Mesothelial cell of epicardium (in vitro differentiated cells): ENCODE data around the gene SETBP1. TPM values are rescaled to one million over a fixed set of nuclear protein-coding genes. Genes with fewer than 3 reads are reported as not detected.

Experiments
- DNase-seq, 2 experiments: peaks; one replicate each; pipeline ENCODE4 v3.0.0; 2021; ENCODE audit warnings: low spot score in 2 of 2; ENCODE audit not compliant: unreplicated experiment in 2 of 2
- H3K27ac Mint-ChIP-seq: 2 replicates; pipeline ENCODE4 v1.8.0; 2021; ENCODE audit warnings: mixed read lengths
- H3K27me3 Mint-ChIP-seq: 2 replicates; pipeline ENCODE4 v1.8.0; 2021; ENCODE audit warnings: low read depth, mixed read lengths
- H3K36me3 Mint-ChIP-seq: 2 replicates; pipeline ENCODE4 v1.8.0; 2021; ENCODE audit warnings: mixed read lengths
- H3K4me1 Mint-ChIP-seq: 2 replicates; pipeline ENCODE4 v1.8.0; 2021; ENCODE audit warnings: mixed read lengths
- H3K4me3 Mint-ChIP-seq: 2 replicates; pipeline ENCODE4 v1.8.0; 2021; ENCODE audit warnings: mild to moderate bottlenecking, moderate library complexity, mixed read lengths
- H3K9me3 Mint-ChIP-seq: 2 replicates; pipeline ENCODE4 v1.8.0; 2021; ENCODE audit warnings: mixed read lengths
- total RNA-seq: library from RNA; stranded (reverse); gene quantifications from 3 replicates; pipeline ENCODE4 v1.2.1, GENCODE V29; 2021
- TF ChIP-seq, protein P1 (sequence below): fragments of 200-600 bp; sonication (generic); IDR thresholded peaks from one replicate; pipeline ENCODE4 v1.5.0; 2021; ENCODE audit warnings: antibody characterized with exemption; ENCODE audit not compliant: unreplicated experiment

The SETBP1 gene
- total RNA-seq, 1 donor from 2014 or later: 47.7 TPM

DNA sequence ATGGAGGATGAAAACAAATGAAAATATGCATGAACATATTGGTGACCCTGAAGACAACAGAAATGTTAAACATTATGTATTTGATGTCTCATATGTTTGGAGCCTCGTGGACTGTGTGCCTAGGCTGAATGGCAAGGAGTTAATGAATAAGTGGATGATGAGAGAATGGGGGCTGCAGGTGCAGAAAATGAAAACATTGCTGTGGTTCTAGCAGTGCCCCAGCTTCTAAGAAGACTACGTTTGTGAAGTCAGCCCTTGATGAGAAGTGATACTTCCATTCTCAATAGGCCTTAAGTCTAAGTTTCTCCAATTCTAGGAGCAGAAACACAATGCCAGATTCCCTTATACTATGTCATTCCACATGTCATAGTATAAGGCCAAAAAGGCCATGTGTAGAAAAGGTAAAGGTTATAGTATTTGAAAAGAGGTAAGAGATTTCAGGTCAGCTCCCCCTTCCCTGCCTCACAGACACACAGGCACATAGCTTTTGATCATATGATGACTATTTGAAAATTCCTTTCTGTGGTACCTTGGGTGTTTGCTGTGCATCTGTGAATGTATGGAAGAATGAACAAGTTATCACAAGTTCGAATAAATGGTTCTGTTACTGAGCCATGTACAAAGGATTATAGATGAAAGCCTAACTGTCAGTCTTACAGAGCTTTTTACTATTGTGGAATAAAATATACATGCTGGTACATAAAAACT, 280.8 kb downstream of the SETBP1 start:
- H3K4me3 Mint-ChIP-seq: no peak overlapping the region
- no peaks in the 10 kb centered on the region for H3K9me3 Mint-ChIP-seq
- H3K36me3 Mint-ChIP-seq: peaks cover 14% of the 10 kb centered on the region
- DNase-seq: no peak
- no peaks in the 10 kb centered on the region for H3K27me3 Mint-ChIP-seq
- peaks cover 10% of the 10 kb centered on the region for H3K4me1 Mint-ChIP-seq
- TF ChIP-seq, protein P1, sequence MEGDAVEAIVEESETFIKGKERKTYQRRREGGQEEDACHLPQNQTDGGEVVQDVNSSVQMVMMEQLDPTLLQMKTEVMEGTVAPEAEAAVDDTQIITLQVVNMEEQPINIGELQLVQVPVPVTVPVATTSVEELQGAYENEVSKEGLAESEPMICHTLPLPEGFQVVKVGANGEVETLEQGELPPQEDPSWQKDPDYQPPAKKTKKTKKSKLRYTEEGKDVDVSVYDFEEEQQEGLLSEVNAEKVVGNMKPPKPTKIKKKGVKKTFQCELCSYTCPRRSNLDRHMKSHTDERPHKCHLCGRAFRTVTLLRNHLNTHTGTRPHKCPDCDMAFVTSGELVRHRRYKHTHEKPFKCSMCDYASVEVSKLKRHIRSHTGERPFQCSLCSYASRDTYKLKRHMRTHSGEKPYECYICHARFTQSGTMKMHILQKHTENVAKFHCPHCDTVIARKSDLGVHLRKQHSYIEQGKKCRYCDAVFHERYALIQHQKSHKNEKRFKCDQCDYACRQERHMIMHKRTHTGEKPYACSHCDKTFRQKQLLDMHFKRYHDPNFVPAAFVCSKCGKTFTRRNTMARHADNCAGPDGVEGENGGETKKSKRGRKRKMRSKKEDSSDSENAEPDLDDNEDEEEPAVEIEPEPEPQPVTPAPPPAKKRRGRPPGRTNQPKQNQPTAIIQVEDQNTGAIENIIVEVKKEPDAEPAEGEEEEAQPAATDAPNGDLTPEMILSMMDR: no peak
- H3K27ac Mint-ChIP-seq: no peak overlapping the region

DNA sequence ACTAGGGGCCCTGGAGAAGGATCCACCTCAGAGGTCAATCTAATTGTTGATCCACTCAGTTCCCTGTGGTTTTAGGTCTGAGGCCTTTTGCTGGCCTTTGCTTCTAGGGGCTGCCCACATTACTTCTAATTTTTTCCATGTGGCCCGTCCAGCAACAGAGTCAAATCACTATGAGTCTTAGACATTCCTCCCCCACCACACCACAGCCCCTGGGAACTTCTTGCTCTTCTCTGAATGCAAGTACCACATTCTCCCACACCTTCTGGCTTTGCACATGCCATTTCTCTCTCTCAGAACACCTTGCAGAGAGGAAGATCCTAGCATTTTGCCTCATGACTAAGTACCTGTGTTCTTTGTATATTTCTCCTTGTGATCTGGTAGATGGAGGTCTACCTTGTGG, 286.9 kb downstream of the SETBP1 start:
- H3K4me3 Mint-ChIP-seq: no peak overlapping the region
- H3K36me3 Mint-ChIP-seq: peaks cover 1% of the 10 kb centered on the region
- H3K27ac Mint-ChIP-seq: no peak overlapping the region
- no peaks in the 10 kb centered on the region for H3K9me3 Mint-ChIP-seq
- no peaks in the 10 kb centered on the region for H3K27me3 Mint-ChIP-seq
- peaks cover 27% of the 10 kb centered on the region for H3K4me1 Mint-ChIP-seq
- TF ChIP-seq, protein P1: no peak
- DNase-seq: no peak

DNA sequence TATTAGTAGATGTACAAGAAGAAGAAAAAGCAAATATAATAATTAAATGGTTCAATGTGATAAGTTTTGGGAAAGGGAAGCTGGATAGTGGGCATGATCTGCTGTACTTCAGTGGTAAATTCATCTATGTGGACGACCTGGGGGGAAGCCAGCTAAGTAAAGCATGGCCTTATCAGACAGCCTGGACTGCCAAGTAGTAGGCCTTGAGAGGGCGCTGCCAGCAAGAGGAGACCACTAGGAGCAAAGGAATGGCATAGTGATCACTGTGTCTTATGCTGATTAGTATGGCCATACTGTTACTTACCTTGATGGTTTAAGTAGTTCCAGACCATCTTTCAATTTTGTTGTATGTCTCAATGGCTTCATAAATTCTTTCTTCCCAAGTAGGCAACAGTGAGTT, 287.6 kb downstream of the SETBP1 start:
- peaks cover 27% of the 10 kb centered on the region for H3K4me1 Mint-ChIP-seq
- no peak overlapping the region for H3K27ac Mint-ChIP-seq
- TF ChIP-seq, protein P1: no peak
- no peak overlapping the region for H3K4me3 Mint-ChIP-seq
- H3K27me3 Mint-ChIP-seq: no peaks in the 10 kb centered on the region
- H3K9me3 Mint-ChIP-seq: no peaks in the 10 kb centered on the region
- H3K36me3 Mint-ChIP-seq: no peaks in the 10 kb centered on the region
- no peak for DNase-seq

DNA sequence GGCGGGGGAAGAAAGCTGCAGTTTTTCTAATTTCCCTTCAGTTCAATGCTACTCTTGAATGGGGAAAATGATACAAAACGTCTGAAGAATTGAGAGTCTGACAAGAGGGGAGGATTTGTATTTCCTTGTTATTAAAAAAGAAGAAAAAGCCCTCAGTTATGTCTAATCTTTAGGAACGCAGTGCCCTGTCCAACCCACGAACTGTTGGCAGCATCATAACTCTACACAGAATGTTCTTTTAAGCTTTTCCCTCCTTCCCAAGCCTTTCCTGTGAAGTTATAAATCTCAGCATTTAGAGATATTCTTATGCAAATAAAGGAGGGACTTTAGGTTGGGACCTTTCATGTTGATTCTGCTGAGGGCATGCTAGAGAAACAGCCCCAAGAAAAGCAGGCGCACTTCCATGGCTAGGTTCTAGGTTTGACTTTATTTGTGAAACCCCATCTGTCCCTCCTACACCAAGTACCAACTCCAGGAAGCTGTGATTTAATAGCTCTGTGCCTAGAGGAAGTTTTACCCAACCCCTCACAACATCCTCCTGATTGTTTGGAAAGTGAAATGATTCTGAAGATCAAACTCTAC, 288.6 kb downstream of the SETBP1 start:
- H3K9me3 Mint-ChIP-seq: no peaks in the 10 kb centered on the region
- no peak for DNase-seq

DNA sequence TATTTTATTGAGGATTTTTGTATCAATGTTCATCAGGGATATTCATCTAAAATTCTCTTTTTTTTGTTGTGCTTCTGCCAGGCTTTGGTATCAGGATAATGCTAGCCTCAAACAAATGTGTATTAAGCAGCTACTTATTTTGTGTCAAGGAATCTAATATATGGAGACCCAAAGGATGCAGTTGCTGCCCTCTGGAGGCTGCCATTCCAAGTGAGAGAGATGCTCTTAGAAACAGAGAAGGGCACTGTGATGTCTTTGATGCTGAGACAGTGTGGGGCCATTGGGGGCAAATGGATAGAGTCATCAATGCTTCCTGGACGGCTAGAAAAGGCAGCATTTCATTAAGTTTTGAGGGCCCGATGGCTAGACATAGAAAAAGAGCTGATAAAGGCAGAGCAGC, 292.6 kb downstream of the SETBP1 start:
- no peak overlapping the region for H3K27ac Mint-ChIP-seq
- H3K9me3 Mint-ChIP-seq: no peaks in the 10 kb centered on the region

More for the DNA sequence above, 288.6 kb downstream of the SETBP1 start:
- TF ChIP-seq, protein P1: no peak
- H3K36me3 Mint-ChIP-seq: no peaks in the 10 kb centered on the region
- H3K4me3 Mint-ChIP-seq: no peak overlapping the region
- peak overlapping the region; percentile 27 for H3K27ac Mint-ChIP-seq
- H3K27me3 Mint-ChIP-seq: no peaks in the 10 kb centered on the region
- H3K4me1 Mint-ChIP-seq: peaks cover 27% of the 10 kb centered on the region

More for the DNA sequence above, 292.6 kb downstream of the SETBP1 start:
- Mint-ChIP-seq H3K4me1 (peaks cover 17% of the 10 kb centered on the region), H3K27me3 (no peaks in the 10 kb centered on the region), H3K4me3 (no peak overlapping the region), H3K36me3 (no peaks in the 10 kb centered on the region)
- TF ChIP-seq, protein P1: no peak
- no peak for DNase-seq
